HCT116 (cell line): ENCODE measurements around the gene FOXP1.

Experiments
- CTCF ChIP-seq, 3 experiments: fragments of 200-600 bp in 1 of 3; sonication (generic) in 1 of 3; IDR thresholded peaks in 2 of 3; conservative IDR thresholded peaks in 1 of 3; 2 replicates each; pipeline ENCODE4 v1.5.1; 2012 to 2017; ENCODE audit warnings: low read depth in 2 of 3, low read length in 2 of 3, antibody characterized with exemption in 1 of 3, borderline replicate concordance in 1 of 3, control low read depth in 1 of 3, mild to moderate bottlenecking in 1 of 3, mixed read lengths in 1 of 3, mixed run types in 1 of 3, moderate library complexity in 1 of 3; ENCODE audit not compliant: insufficient read depth in 1 of 3
- FOSL1 ChIP-seq: IDR thresholded peaks from 2 replicates; pipeline ENCODE4 v1.6.1; 2012; ENCODE audit warnings: low read depth
- POLR2A ChIP-seq: IDR thresholded peaks from 2 replicates; pipeline ENCODE4 v1.7.0; 2011; ENCODE audit warnings: borderline replicate concordance; ENCODE audit not compliant: insufficient read depth, insufficient read length; ENCODE audit errors: extremely low read depth
- POLR2AphosphoS5 ChIP-seq: IDR thresholded peaks from 2 replicates; pipeline ENCODE4 v1.6.1; 2011; ENCODE audit warnings: mild to moderate bottlenecking, low read depth, low read length, moderate library complexity
- RAD21 ChIP-seq: IDR thresholded peaks from 2 replicates; pipeline ENCODE4 v1.6.1; 2012; ENCODE audit warnings: low read depth, mild to moderate bottlenecking
- ZBTB33 ChIP-seq: IDR thresholded peaks from 2 replicates; pipeline ENCODE4 v1.6.1; 2011; ENCODE audit warnings: mild to moderate bottlenecking, low read length, moderate library complexity; ENCODE audit not compliant: insufficient replicate concordance; ENCODE audit errors: extremely low read depth
- TF ChIP-seq, protein P1 (sequence below): IDR thresholded peaks from 2 replicates; pipeline ENCODE4 v1.6.1; 2012

DNA sequence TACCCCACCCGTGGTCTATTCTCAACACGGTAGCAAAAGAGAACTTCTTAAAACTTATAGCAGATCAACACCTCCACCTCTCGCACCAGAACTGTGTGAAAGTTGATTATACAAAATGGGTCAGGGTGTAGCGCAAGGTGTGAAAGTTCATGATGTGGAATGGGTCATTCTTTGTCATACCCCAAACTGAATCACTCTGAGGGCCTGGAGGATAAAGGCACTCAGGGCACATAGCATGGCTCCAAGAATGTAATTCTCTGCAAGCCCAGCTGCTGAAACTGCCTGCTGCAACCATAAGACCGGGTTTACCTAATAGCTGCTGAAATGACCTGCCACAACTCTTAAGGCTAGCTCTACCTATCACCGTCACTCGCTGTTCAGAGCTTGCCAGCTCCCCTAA lies 70.0 kb downstream of the FOXP1 start:
- TF ChIP-seq CTCF (IDR thresholded peaks at IDR 0.05 in 2 of 3, conservative IDR thresholded peaks at IDR 0.05 in 1 of 3; ENCODE audit: borderline replicate concordance in 1 of 3, insufficient read depth in 1 of 3, low read depth in 2 of 3, low read length in 2 of 3): no peak
- TF ChIP-seq POLR2A: no peak
- TF ChIP-seq FOSL1: no peak
- no peak for TF ChIP-seq POLR2AphosphoS5
- TF ChIP-seq, protein P1, sequence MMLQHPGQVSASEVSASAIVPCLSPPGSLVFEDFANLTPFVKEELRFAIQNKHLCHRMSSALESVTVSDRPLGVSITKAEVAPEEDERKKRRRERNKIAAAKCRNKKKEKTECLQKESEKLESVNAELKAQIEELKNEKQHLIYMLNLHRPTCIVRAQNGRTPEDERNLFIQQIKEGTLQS: no peak
- TF ChIP-seq ZBTB33: no peak
- TF ChIP-seq RAD21: no peak
